Measurements from ENCODE around the gene ZNF423.

- TF ChIP-seq CTCF (IDR thresholded peaks at IDR 0.05; ENCODE audit: insufficient read depth, low read depth, low read length) (no peak), EZH2 (IDR thresholded peaks at IDR 0.05; ENCODE audit: insufficient read depth, low read length) (no peak)
Measured at GRCh38 chr16:49839017-49839825, 16.7 kb downstream of the ZNF423 start.

All from astrocyte (in vitro differentiated cells and primary cell).